Medulla oblongata (tissue), 1 donor: ENCODE results near the gene BTC.
"Not testable (repeated sequence)": the region's sequence is repeated elsewhere in the genome, so short reads cannot be mapped to it uniquely, and the experiment has no call there.

ENCODE experiments used
- DNase-seq: peaks from one replicate; pipeline ENCODE4 v3.0.0-alpha.2; 2015; ENCODE audit errors: extremely low spot score

BTC gene

GRCh38 chr4:74758551-74759145 lies 35.7 kb downstream of the BTC start:
- no peak for DNase-seq

DNA sequence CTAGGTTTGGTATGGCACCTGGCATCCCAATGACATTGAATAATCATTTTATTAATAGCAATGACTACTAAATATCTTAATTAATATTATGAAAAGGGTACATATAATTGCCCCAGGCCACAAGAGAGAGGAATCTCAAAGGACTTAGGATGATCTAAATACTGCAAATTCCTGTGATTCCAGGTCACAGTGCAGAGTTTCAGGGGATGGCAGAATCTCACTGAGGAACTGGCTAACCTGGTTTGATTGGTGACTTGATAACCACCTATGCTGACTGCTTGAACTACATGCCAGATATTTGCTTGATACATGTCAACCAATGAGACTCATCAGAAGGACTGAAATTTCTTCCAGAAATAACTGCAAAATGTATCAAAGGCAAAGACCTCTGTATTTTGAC lies 37.2 kb downstream of the BTC start:
- DNase-seq, result no peak

GRCh38 chr4:74755486-74755885 lies 38.8 kb downstream of the BTC start:
- DNase-seq, result no peak

- DNase-seq, result no peak
Observed at GRCh38 chr4:74754218-74754617, 40.1 kb downstream of the BTC start.

DNA sequence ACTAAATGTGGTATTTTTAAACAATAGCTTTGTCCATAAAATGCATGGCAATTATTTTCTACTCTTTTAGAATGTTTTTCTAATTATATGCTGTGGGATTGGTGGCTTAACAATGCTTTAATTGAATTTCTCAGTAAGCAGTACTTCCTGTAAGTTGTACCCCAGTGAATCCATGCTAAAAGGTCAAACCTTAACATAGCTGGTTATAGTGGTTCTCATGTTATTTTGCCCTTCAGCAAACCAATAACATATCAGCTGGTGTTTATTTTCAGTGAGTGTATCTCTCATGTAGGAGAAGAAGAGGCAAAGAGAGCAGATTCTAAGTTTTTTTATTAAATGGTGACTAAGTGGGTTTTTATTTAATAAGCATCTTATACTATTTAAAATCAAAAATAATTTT lies 41.5 kb downstream of the BTC start:
- DNase-seq, result no peak

DNA sequence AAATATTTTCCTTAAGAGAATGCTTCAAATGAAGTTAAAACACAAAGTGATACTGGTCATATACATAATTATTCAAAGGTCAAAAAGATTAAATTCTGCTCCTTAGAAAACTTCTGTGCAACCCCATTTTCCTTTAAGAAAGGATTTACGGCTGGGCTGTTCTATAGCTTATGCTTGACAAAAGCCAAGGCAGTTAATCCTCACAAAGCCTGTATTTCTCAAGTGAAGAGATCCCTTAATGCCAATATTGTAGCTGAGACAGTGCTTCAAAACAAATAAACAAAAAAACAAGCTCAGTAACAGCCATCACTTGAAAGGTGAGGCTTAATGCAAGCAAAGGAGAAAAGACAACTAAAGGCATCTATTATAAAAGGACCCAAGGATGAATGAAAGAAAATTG lies 42.5 kb downstream of the BTC start:
- DNase-seq, result no peak

DNA sequence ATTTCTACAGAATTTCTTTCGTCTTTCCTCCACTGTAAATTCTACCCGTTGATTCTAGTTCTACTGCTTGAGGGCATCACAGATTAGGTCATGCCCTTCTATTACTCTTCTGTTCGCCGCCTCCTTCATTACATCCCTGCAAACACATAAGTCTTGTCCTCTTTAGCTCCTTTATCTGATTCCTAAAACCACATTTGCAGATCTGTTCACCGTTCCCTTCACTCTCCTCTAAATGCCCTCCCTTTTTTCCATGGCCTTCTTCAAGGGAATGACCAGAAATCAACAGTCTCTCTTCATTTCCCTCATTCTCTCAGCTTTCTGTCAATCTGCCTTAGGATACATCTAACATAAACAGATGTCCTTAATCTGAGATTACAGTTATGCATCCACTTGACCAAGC lies 43.1 kb downstream of the BTC start:
- DNase-seq, result no peak

DNA sequence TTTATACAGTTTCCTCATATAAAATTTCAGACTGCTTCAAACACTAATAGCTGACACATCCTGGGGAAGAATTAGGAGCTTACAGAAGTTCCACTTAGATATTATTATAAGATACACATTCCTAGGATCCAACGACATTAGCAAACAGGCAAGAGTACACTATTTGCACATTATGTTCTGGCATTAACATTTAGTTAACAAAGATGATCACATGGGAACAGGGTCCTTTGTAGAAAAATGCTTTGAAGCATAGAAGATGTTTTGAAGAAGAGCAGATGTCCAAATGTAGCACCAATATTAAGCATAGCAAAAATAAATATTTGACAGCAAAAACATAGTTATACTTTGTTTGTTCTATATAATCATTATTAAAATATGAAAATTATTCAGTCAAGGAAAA lies 52.1 kb downstream of the BTC start:
- DNase-seq, result no peak

DNA sequence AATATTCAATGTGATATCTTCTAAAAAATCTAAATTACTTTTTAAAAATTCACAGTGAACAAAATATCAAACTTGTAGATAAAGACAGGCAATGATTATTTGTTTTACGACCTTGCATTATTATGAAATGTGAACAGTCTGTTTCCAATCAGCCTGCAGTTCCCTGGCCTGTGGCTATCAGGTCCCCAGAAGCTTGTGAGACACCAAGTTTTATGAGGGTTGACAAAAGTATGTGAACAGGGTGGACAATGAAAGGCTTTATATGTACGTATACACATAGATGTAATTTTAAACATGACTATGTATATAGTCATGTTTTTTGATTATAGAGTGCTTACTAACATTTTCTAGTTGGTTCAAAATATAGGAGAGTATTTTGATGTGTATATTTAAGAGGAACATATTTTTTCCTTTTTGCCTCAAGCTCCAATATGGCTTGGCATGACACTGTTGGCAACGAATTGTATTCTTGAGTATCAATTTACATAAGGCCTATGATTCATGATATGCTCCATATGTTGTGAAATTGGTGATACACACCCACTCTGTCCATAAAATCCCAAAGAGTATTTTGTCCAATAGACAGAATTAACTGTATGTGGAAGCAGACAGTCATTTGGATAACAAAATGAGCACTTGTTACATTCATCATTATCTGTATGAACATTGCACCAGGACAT lies 55.7 kb downstream of the BTC start:
- DNase-seq, result no peak

GRCh38 chr4:74734995-74735394 lies 59.3 kb downstream of the BTC start:
- DNase-seq, result no peak

- DNase-seq, result no peak
Observed at GRCh38 chr4:74733756-74734155, 60.6 kb downstream of the BTC start.

GRCh38 chr4:74724979-74725378 lies 69.3 kb downstream of the BTC start:
- no peak for DNase-seq

- no peak for DNase-seq
Observed at GRCh38 chr4:74716436-74716765, 77.9 kb downstream of the BTC start.

- no peak for DNase-seq
Observed at GRCh38 chr4:74715706-74716435, 78.5 kb downstream of the BTC start.

- no peak for DNase-seq
Observed at GRCh38 chr4:74714611-74715130, 79.7 kb downstream of the BTC start.

GRCh38 chr4:74708135-74708534 lies 86.2 kb downstream of the BTC start:
- DNase-seq, result not testable (repeated sequence)
